ENCODE results near the gene TBCK.

DNA sequence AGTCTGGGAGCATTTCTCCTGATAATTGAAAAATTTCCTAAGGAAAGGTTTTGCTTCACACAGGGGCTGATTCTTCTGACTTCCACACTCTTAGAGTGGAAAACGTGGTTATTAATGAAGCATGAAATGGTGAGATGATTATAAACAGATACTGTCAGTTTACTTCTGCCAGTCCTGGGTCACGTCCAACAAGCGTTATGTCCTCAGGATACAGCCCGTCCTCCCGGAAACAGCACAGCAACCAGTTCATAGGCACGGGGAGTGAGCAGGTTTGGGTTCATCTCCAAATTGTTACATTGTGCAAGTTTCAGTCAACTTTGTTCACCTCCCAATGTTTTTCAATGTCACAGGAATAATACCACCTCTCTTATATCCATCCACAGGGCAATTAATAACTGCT lies 321.9 kb downstream of the TBCK start:
- TF ChIP-seq CTCF (conservative IDR thresholded peaks at IDR 0.05 in 1 of 2, IDR thresholded peaks at IDR 0.05 in 1 of 2; ENCODE audit: extremely low read depth in 1 of 2, insufficient read depth in 1 of 2, low read depth in 1 of 2, low read length in 2 of 2) (no peak), EZH2 (IDR thresholded peaks at IDR 0.05; ENCODE audit: borderline replicate concordance, low read length) (no peak)

Measured in mammary epithelial cell (primary cell).